GM12875 (cell line): Measurements from ENCODE around the gene DYNC1I1.

Experiments
- H3K4me3 ChIP-seq: one replicate; pipeline ENCODE4 v1.5.1; 2011; ENCODE audit warnings: low read depth, low read length, control low read depth
- CTCF ChIP-seq: IDR thresholded peaks from 2 replicates; pipeline ENCODE4 v1.5.1; 2011; ENCODE audit warnings: low read depth, mild to moderate bottlenecking, control low read depth, inconsistent platforms, low read length, moderate library complexity, borderline replicate concordance; ENCODE audit not compliant: insufficient read depth

Gene DYNC1I1

GRCh38 chr7:95749515-95749914, 22.8 kb upstream of the DYNC1I1 start:
- no peak overlapping the region for H3K4me3 ChIP-seq
- TF ChIP-seq CTCF, result no peak

GRCh38 chr7:95753440-95753839, 18.9 kb upstream of the DYNC1I1 start:
- H3K4me3 ChIP-seq, result no peak overlapping the region
- TF ChIP-seq CTCF, result no peak

- TF ChIP-seq CTCF, result no peak
- H3K4me3 ChIP-seq, result no peak overlapping the region
These were observed 16.9 kb upstream of the DYNC1I1 start for GRCh38 chr7:95755277-95755934.

GRCh38 chr7:95758187-95758586, 14.2 kb upstream of the DYNC1I1 start:
- no peak for TF ChIP-seq CTCF
- no peak overlapping the region for H3K4me3 ChIP-seq

- TF ChIP-seq CTCF, result no peak
- no peak overlapping the region for H3K4me3 ChIP-seq
These were observed 6.3 kb upstream of the DYNC1I1 start for GRCh38 chr7:95766086-95766485.

- no peak for TF ChIP-seq CTCF
- H3K4me3 ChIP-seq, result no peak overlapping the region
These were observed 5.7 kb upstream of the DYNC1I1 start for GRCh38 chr7:95766657-95767056.

- TF ChIP-seq CTCF, result no peak
- H3K4me3 ChIP-seq, result peak overlapping the region; percentile 23
These were observed 622 bp downstream of the DYNC1I1 start for GRCh38 chr7:95772771-95773581.
